SK-N-SH (cell line): Measurements from ENCODE around the gene CPA1.

ENCODE experiments used
- CTCF ChIP-seq: fragments of 200-600 bp; sonication (generic); IDR thresholded peaks from 2 replicates; pipeline ENCODE4 v1.6.1; 2017; ENCODE audit warnings: antibody characterized with exemption, mild to moderate bottlenecking, moderate library complexity
- USF1 ChIP-seq: IDR thresholded peaks from 2 replicates; pipeline ENCODE4 v1.4.0; 2012; ENCODE audit warnings: low read depth, borderline replicate concordance
- TF ChIP-seq, protein P1 (sequence below): IDR thresholded peaks from 2 replicates; pipeline ENCODE4 v1.4.0; 2012; ENCODE audit warnings: low read depth, borderline replicate concordance

- TF ChIP-seq, protein P1, sequence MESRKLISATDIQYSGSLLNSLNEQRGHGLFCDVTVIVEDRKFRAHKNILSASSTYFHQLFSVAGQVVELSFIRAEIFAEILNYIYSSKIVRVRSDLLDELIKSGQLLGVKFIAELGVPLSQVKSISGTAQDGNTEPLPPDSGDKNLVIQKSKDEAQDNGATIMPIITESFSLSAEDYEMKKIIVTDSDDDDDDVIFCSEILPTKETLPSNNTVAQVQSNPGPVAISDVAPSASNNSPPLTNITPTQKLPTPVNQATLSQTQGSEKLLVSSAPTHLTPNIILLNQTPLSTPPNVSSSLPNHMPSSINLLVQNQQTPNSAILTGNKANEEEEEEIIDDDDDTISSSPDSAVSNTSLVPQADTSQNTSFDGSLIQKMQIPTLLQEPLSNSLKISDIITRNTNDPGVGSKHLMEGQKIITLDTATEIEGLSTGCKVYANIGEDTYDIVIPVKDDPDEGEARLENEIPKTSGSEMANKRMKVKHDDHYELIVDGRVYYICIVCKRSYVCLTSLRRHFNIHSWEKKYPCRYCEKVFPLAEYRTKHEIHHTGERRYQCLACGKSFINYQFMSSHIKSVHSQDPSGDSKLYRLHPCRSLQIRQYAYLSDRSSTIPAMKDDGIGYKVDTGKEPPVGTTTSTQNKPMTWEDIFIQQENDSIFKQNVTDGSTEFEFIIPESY = no peak
- TF ChIP-seq CTCF (no peak), USF1 (no peak)
These were observed 7.7 kb upstream of the CPA1 start for GRCh38 chr7:130372402-130373165.
